ENCODE data around the gene GTF2A1L.
A peak's percentile ranks its signal among the peaks of the same experiment; 100 is the strongest.
"Not testable (repeated sequence)": the region's sequence is repeated elsewhere in the genome, so short reads cannot be mapped to it uniquely, and the experiment has no call there.

Gene GTF2A1L

DNA sequence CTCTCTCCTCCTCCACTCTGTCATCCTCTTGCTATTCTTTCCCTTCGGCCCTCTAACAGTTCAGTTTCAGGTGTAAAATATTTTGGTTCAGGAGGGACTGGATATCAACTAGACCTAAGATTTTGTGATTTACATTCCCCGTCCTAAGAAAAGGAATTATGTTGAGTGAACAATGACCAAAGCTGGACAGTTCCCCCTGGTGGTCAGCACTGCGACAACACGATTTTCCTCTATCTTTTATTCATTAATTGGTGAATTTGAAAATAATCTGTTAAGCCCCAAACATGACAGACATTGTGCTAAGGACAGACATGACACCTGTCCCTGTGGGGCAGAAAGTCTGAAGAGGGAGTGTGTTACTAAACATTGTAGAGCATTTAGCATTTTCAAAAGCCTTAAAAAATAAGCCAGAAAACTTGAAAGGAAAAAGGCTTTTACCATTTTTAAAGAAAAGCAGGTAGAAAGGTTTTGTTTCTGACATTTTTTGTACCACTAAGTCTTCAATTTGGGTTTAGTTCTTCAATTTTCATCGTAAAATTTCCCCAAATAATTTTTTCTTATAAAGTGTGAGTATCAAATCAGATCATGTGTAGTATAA, 28.4 kb upstream of the GTF2A1L start:
- peak; percentile 48 for DNase-seq (ENCODE audit: low spot score)
- TF ChIP-seq, protein P1, sequence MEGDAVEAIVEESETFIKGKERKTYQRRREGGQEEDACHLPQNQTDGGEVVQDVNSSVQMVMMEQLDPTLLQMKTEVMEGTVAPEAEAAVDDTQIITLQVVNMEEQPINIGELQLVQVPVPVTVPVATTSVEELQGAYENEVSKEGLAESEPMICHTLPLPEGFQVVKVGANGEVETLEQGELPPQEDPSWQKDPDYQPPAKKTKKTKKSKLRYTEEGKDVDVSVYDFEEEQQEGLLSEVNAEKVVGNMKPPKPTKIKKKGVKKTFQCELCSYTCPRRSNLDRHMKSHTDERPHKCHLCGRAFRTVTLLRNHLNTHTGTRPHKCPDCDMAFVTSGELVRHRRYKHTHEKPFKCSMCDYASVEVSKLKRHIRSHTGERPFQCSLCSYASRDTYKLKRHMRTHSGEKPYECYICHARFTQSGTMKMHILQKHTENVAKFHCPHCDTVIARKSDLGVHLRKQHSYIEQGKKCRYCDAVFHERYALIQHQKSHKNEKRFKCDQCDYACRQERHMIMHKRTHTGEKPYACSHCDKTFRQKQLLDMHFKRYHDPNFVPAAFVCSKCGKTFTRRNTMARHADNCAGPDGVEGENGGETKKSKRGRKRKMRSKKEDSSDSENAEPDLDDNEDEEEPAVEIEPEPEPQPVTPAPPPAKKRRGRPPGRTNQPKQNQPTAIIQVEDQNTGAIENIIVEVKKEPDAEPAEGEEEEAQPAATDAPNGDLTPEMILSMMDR (conservative IDR thresholded peaks at IDR 0.05; ENCODE audit: low read depth), result peak; percentile 79
- CTCF ChIA-PET, result interaction anchor here (0.6 to 1.4 kb wide), 3 partner anchors 51 to 58 kb away, joined by 3 read pairs; no protein-coding TSS in a partner anchor
- POLR2A ChIA-PET (ENCODE audit: low non-redundant PET), result no interaction called here
- H3K27ac ChIP-seq, result no peak overlapping the region

DNA sequence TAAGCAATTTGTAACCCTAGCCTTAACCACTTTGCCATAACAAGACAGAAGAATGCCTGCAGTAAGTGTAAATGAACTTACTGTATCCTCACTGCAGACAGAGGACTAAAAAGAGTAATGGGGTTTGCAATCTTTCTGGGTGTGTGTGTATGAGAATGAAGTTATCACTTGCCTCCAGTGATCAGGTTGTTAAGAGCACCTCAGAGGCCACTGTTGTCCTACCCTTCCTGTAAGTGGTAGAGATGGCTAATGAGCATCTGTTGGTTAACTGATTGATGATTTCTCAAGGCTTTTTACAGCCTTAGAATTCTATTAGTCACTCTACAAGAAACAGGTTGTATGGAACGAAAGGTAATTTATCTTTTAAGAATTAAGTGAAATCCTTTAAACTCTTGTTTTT, 27.6 kb upstream of the GTF2A1L start:
- DNase-seq (ENCODE audit: low spot score), result no peak
- POLR2A ChIA-PET (ENCODE audit: low non-redundant PET), result no interaction called here
- TF ChIP-seq, protein P1 (conservative IDR thresholded peaks at IDR 0.05; ENCODE audit: low read depth), result no peak
- H3K27ac ChIP-seq, result no peak overlapping the region
- CTCF ChIA-PET, result interaction anchor here (0.8 kb wide), 1 partner anchor 9 kb away, joined by 3 read pairs; no protein-coding TSS in a partner anchor

DNA sequence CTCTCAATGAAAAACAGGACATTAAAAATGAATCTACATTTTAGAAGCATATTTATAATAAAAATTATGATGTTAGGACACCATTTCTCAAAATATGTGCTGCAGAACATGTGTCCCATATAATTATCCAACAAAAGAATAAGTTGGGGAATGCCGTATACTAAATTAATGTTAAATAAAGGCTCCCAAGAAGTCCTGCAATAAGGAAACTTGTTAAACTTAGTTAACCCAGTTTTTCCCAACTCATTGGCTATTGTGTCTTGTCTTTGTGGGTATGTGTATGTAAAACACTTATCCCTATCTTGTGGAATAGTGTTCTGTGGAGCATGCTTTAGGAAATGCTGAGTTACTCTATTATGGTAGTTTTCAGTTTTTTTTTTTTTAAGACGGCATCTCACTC, 25.6 kb upstream of the GTF2A1L start:
- no peak overlapping the region for H3K27ac ChIP-seq
- ChIA-PET POLR2A (ENCODE audit: low non-redundant PET) (no interaction called here), CTCF (no interaction called here)
- TF ChIP-seq, protein P1 (conservative IDR thresholded peaks at IDR 0.05; ENCODE audit: low read depth), result no peak
- no peak for DNase-seq (ENCODE audit: low spot score)

DNA sequence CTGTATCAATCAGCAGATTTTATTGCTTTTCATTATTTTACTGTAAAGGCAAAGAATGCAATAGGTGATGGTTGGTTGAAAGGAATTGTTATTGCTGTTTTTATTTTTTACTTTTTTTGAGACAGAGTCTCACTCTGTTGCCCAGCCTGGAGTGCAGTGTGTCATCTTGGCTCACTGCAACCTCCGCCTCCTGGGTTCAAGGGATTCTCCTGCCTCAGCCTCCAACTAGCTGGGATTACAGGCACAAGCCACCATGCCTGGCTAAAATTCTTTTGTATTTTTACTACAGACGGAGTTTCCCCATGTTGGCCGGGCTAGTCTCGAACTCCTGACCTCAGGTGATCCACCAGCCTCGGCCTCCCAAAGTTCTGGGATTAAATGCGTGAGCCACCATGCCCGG, 20.9 kb upstream of the GTF2A1L start:
- H3K27ac ChIP-seq; DNase-seq (ENCODE audit: low spot score); CTCF ChIA-PET; POLR2A ChIA-PET (ENCODE audit: low non-redundant PET): not testable (repeated sequence)

DNA sequence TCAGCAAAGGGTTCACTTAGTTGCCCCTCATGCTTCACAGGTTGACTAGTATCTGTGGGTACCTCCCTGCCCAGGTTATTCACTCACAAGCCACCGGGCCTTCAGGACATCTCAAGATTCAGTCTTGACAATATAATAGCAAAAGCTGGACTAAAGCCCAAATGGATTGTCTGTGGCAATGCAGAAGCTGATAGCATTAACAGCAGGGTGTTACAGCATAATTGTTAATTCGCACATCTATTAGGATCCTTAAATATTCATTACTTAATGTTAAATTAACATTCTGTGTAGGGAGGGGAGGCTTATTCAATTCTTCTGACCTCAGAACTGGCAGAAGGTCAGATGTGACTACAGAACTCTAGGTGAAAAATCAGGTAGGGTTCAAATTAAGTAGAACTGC, 20.2 kb upstream of the GTF2A1L start:
- TF ChIP-seq, protein P1 (conservative IDR thresholded peaks at IDR 0.05; ENCODE audit: low read depth), result no peak
- no peak overlapping the region for H3K27ac ChIP-seq
- ChIA-PET POLR2A (ENCODE audit: low non-redundant PET) (no interaction called here), CTCF (interaction anchor here (0.6 kb wide), 1 partner anchor 179 kb away, joined by 3 read pairs; no protein-coding TSS in a partner anchor)
- DNase-seq (ENCODE audit: low spot score), result no peak

DNA sequence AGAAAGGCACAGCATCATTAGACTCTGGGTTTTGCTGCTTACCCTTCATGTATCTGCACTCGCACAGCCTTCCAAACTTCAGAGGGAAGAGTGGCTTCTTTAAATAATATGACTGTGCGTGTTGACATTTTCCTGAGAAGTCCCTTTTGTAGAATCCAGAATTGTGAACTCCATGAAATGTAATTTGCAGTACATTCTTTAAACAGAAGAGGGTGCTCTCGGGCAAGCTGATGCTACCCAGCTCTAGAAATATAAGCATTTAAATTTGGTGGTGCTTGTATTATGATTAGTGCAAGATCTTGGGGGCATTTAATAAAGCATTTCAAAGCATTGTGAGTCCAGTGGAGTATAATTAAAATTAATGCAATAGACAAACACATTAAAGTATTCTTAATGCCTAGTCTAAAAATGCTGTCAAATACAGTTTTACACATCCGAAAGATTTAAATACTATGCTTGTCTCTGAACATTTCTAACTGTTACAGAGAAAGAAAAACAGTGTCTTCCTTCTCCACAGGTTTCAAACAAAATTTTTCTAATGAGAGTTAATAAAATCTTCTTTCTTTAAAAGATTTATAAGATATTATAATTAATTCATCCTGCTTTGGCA, 17.3 kb upstream of the GTF2A1L start:
- CTCF ChIA-PET, result interaction anchor here (0.5 to 1.2 kb wide), 9 partner anchors 10 to 1802 kb away, joined by 3 to 5 read pairs (median 3); no protein-coding TSS in a partner anchor
- TF ChIP-seq, protein P1 (conservative IDR thresholded peaks at IDR 0.05; ENCODE audit: low read depth), result peak; percentile 78
- POLR2A ChIA-PET (ENCODE audit: low non-redundant PET), result no interaction called here
- DNase-seq (ENCODE audit: low spot score), result peak; percentile 21
- no peak overlapping the region for H3K27ac ChIP-seq

DNA sequence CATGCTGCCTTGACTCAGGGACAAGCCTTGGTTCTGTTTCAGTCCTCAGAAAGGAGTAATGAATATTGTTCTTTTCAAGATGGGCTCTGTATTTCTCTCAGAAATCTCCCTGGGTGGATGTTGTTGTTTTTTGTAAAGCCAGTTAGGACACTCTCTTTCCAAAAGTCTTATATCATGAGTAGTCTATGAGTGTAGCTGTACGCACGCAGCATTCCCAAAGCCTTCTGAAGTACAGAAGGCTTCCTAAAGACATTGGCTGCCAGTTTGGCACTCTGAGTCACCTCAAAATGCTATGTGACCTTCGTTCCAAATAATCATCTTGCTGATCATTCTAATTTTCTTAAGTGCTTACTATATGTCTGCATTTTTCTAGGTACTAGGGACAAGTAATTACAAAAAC, 16.7 kb upstream of the GTF2A1L start:
- ChIA-PET POLR2A (ENCODE audit: low non-redundant PET) (no interaction called here), CTCF (interaction anchor here (0.5 to 0.7 kb wide), 6 partner anchors 13 to 1801 kb away, joined by 3 to 5 read pairs (median 3); no protein-coding TSS in a partner anchor)
- DNase-seq (ENCODE audit: low spot score), result no peak
- TF ChIP-seq, protein P1 (conservative IDR thresholded peaks at IDR 0.05; ENCODE audit: low read depth), result no peak
- no peak overlapping the region for H3K27ac ChIP-seq

Measured in RWPE1 (cell line).